Measurements from ENCODE around the gene F13A1.

The F13A1 gene

GRCh38 chr6:6239598-6240581, 80.6 kb downstream of the F13A1 start:
- DNase-seq: no peak

DNA sequence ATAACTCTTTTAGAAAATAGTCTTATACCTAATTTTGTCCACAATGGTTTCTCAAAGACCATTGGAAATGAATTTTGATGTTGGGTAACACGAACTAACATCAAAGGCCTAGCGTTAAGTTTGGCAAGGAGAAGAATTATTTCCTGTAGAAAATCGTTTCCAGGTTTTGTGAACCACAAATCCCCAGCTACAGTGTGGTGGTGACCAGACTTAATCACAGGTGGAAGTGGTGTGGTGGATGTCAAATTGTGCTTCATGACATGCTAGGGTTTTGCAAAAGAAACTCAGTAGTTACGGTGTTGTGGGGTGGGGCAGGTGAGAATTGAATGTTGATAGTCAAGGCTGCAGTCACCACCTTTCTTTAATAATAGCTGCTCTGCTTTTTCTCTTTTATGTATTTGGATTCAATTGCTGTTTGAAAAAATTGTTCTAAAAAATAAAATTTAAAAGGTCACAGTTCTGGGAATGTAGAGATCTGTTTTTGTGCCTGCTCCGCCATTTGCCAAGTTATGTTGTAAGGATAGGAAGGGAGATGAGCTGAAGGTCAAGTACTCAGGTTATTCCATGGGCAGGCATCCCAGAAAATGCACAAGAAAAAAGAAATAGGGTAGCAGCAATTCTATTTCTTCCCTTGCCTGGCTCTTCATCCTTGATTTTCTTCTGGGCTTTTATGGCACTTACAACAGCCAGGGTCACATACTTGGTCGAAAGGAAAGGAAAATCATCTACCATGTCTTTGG, 83.6 kb downstream of the F13A1 start:
- DNase-seq: no peak

- no peak for DNase-seq
Observed at GRCh38 chr6:6235786-6236185, 84.7 kb downstream of the F13A1 start.

GRCh38 chr6:6234963-6235362, 85.5 kb downstream of the F13A1 start:
- no peak for DNase-seq

GRCh38 chr6:6230286-6230685, 90.2 kb downstream of the F13A1 start:
- no peak for DNase-seq

GRCh38 chr6:6227896-6228295, 92.6 kb downstream of the F13A1 start:
- DNase-seq: no peak

- DNase-seq: no peak
Observed at GRCh38 chr6:6225885-6226529, 94.5 kb downstream of the F13A1 start.

DNA sequence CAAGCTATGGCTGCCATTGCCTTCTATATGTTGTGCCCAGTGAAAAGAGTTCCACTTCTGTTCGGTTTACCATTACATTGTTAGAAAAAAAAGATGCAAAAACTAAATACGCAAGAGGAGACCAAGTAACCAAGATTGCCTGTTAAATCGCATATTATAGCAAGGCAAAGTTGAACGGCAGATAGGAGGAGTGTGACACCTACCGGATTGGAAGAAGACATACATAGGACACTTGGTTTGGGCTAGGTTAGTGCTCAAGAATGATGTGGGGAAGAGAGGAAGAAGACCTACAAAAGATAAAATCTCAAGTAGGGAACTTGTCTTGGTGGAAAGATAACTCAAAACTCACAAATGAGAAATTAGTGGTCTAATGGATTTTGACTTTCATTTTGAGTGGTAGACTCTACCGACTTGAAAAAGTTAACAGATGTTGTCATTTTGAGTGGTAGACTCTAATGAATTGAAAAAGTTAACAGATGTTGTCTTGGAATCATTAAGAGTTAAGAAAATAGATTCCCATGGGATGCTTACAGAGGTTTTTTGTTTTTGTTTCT, 95.5 kb downstream of the F13A1 start:
- DNase-seq: no peak

DNA sequence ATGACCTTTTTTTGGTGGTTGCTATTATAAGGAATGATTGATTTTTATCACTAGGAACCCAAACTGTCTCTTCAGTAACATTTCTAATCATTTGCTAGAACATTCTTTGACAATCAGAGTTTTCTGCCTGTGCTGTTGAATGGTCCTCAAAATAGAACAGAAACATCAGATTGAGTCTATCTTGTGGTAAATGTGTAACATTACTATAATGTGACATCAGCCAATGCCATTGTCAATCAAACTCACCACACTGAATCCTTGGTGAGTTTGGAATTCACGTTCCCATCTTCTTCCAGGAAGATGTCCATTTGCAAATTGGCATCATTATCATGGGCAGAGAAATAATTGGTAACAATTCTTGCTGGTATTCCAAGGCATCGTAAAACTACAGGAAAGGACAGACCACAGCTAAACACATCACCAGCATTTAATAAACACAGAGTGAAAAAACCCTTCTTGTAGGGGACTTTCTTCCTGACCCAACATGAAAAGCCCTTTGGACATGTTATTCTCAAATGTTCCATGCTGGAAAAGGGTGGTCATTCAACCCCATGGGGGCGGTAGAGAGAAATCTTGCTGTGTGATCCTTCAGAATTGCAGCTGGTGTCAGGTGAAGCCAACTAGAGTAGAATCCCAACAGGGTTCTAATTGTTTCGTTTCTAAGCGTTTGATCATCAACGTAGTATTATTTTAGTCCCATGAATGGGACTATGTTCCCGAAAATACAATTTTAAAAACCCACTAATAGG, 98.5 kb downstream of the F13A1 start:
- no peak for DNase-seq

DNA sequence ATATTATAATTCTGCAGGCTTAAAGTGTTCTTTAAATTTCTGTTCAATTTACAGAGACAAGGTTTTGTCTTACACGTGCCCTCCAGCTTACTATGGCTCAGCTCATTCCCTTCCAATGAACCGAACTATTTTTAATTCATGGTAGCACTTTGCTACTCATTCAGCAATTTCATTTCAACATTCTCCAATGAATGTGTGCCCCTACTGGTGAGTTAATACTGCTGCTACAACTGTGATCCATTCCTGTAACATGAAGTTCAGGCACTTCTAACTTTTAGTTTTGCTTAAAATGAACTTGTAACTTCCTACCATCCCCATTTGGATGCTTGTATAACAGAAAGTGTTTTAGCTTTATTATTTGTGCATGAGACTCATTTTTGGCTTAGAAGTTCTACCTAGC, 99.7 kb downstream of the F13A1 start:
- no peak for DNase-seq

DNA sequence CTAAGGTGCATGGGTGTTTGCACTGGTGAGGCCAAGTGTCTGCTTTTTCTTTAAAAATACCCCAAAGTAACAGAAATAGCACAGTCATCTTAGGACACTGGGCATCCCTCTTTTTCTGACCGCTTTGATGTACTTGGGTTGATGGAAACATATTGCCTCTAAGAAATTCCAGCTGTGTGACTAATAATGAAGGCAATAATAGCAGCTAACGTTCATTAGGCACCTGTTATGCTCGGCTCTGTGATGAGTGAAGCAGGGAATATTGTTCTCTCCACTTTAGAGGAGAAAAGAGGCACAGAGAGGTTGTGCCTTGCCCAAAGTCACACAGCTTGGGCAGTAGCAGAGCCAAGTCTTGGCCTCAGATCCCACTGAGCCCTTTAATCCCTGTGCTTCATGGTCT, 100.7 kb downstream of the F13A1 start:
- DNase-seq: no peak

- no peak for DNase-seq
Observed at GRCh38 chr6:6218759-6219085, 101.7 kb downstream of the F13A1 start.

GRCh38 chr6:6217855-6218758, 102.4 kb downstream of the F13A1 start:
- DNase-seq: no peak

DNA sequence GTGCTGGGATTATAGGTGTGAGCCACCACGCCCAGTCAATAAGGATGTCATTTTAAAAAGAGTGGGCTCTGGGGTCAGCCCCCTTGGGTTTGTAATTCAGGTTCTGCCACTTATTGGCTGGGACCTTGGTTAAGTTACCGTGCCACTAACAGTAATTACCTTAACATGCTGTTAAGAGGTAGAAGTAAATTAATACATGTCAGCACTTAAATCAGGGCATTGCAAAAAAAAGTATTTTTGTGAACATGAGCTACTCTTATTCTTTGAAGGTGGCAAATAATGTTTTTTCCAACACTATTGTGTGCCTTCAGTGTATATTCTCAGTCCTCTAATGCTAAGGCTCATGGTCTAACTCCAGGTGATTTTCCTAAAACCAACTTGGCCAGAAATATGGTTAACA, 109.5 kb downstream of the F13A1 start:
- no peak for DNase-seq

- no peak for DNase-seq
Observed at GRCh38 chr6:6202886-6203285, 117.6 kb downstream of the F13A1 start.

- no peak for DNase-seq
Observed at GRCh38 chr6:6201200-6201599, 119.3 kb downstream of the F13A1 start.

DNA sequence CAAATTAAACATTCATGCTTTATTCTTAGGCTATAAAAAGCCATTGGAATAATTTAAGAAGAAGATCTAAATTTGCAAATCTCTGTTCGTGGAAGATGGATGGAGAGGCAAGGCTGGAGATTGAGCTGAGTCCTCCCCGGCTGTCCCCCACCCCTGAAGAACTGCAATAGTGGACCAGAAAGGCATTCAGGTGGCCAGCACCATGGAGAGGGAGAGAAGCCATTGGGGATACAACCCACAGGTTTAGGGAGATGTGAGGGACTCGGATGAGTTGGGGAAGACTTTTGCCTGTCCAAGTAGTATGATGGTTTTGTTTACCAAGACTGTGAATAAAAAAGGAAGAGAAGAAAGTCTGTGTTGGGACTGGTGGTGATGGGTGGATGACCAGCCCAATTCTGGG, 120.8 kb downstream of the F13A1 start:
- no peak for DNase-seq

DNA sequence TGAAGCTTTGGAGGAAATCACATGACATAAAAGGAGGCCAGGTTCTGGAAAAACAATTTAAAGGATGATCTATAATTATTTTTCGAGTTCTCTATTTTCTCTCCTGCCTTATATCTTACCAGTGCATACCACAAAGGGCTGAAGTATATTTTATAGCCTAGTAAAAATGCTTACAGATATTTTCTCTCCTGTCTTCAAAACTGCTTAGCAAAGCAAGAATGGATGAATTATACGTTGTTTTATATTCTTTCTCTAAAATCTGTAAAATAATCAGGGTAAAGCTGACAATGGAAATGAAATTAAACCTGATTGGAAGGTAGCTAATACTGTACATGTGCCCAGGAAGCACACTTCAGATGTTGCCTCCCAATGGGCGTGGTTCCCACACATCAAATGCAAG, 123.7 kb downstream of the F13A1 start:
- no peak for DNase-seq

DNA sequence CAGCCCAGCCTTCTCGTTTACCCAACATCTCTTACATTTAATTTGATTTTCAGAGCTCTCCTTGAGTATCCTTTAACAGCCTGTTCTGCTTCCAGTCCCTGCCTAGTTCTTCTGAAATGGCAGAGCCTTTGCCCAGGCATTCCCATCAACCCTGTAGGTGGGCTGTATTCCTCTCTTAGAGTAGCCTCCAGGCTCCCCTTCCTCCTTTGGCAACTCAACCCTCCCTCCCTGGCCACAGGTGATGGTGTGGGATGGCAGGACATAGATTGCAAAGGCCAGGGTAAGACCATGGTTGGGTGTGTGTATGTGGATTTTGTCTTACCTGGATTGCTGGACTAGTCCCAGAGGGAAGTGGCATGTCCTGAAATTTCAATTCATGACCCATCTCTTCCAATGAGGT, 125.4 kb downstream of the F13A1 start:
- DNase-seq: no peak

DNA sequence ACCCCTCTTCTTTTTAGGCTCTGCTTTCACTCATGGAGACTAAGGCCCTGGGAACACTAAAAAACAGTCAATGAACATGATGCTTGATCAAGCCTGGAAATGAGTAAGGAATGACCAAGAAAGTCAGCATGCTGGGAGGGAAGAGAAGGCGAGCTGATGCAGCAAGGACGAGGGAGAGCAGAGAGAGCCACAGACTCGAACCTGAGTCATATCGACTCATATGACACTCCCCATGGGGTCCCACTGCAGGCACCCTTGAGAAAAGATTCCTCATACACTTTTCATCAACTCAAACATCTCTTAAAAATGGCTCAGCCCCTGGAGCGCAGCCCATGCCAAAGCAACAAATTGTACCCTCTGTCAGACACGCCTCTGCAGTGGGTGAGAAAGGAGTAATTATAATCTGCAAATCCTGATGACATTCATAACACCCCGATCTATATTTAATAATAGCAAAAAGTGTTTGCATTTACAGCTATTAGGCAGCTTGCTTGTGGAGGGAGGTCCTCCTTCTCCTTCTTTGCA, 127.2 kb downstream of the F13A1 start:
- no peak for DNase-seq

- no peak for DNase-seq
Observed at GRCh38 chr6:6191909-6192308, 128.6 kb downstream of the F13A1 start.
